ENCODE results near the gene DCST1.

Gene DCST1

GRCh38 chr1:155072531-155073289 lies 39.1 kb downstream of the DCST1 start:
- no peak for DNase-seq (ENCODE audit: low read depth in 2 of 2)

GRCh38 chr1:155073377-155074242 lies 40.0 kb downstream of the DCST1 start:
- DNase-seq (ENCODE audit: low read depth in 2 of 2), result no peak

- DNase-seq (ENCODE audit: low read depth in 2 of 2), result no peak
These were observed 41.9 kb downstream of the DCST1 start for GRCh38 chr1:155075535-155075934.

GRCh38 chr1:155076371-155076770 lies 42.7 kb downstream of the DCST1 start:
- no peak for DNase-seq (ENCODE audit: low read depth in 2 of 2)

GRCh38 chr1:155077346-155077745 lies 43.7 kb downstream of the DCST1 start:
- DNase-seq (ENCODE audit: low read depth in 2 of 2), result no peak

- no peak for DNase-seq (ENCODE audit: low read depth in 2 of 2)
These were observed 44.3 kb downstream of the DCST1 start for GRCh38 chr1:155077758-155078445.

- DNase-seq (ENCODE audit: low read depth in 2 of 2), result peak in 1 of 2 donors; percentile 65
These were observed 45.0 kb downstream of the DCST1 start, which contains the start of gene EFNA3 for GRCh38 chr1:155078469-155079209. TSS of gene EFNA3 (plus strand) at chr1:155078837. CDS start at chr1:155078942, 105 bp downstream.

- no peak for DNase-seq (ENCODE audit: low read depth in 2 of 2)
These were observed 45.5 kb downstream of the DCST1 start for GRCh38 chr1:155079210-155079486.

- no peak for DNase-seq (ENCODE audit: low read depth in 2 of 2)
These were observed 46.1 kb downstream of the DCST1 start for GRCh38 chr1:155079487-155080311.

GRCh38 chr1:155080312-155081228 lies 46.9 kb downstream of the DCST1 start:
- DNase-seq (ENCODE audit: low read depth in 2 of 2), result peak in 1 of 2 donors; percentile 28

GRCh38 chr1:155081472-155082300 lies 48.1 kb downstream of the DCST1 start:
- no peak for DNase-seq (ENCODE audit: low read depth in 2 of 2)

- peak in 1 of 2 donors; percentile 26 for DNase-seq (ENCODE audit: low read depth in 2 of 2)
These were observed 48.9 kb downstream of the DCST1 start for GRCh38 chr1:155082301-155083051.

- DNase-seq (ENCODE audit: low read depth in 2 of 2), result no peak
These were observed 49.5 kb downstream of the DCST1 start for GRCh38 chr1:155083052-155083541.

GRCh38 chr1:155083865-155084721 lies 50.5 kb downstream of the DCST1 start:
- DNase-seq (ENCODE audit: low read depth in 2 of 2), result no peak

GRCh38 chr1:155084722-155085503 lies 51.3 kb downstream of the DCST1 start:
- DNase-seq (ENCODE audit: low read depth in 2 of 2), result peak; percentile 86 to 90

GRCh38 chr1:155085504-155086127 lies 52.0 kb downstream of the DCST1 start:
- DNase-seq (ENCODE audit: low read depth in 2 of 2), result peak; percentile 68 to 76
